ENCODE results near the gene LARP4B. TPM values are rescaled to one million over a fixed set of nuclear protein-coding genes. Genes with fewer than 3 reads are reported as not detected.
A peak's percentile ranks its signal among the peaks of the same experiment; 100 is the strongest.

Gene LARP4B
- total RNA-seq, 4 donors from 2014 or later, result 68.6 to 113 (median 87.4) TPM

- no peak overlapping the region for H3K27ac ChIP-seq
- no peak for DNase-seq
- TF ChIP-seq CTCF (IDR thresholded peaks at IDR 0.05), result no peak
- TF ChIP-seq POLR2A (IDR thresholded peaks at IDR 0.05), result no peak
- H3K27me3 ChIP-seq, result no peaks in the 10 kb centered on the region
- H3K9me3 ChIP-seq, result no peaks in the 10 kb centered on the region
- peaks cover 14% of the 10 kb centered on the region in 2 donors for H3K36me3 ChIP-seq
- H3K4me3 ChIP-seq (replicated peaks in 1 of 3), result no peak overlapping the region
- intact Hi-C loops (cut with DNase I), result no loop called here
- WGBS, 2 donors, result 82 to 84% methylated on average over 13 to 21 of the region's 25 CpGs
- no peaks in the 10 kb centered on the region for H3K4me1 ChIP-seq
These were observed 128.3 kb downstream of the LARP4B start for GRCh38 chr10:803041-803741.

GRCh38 chr10:802506-802905, 129.0 kb downstream of the LARP4B start:
- no peak overlapping the region for H3K27ac ChIP-seq
- H3K9me3 ChIP-seq, result no peaks in the 10 kb centered on the region
- intact Hi-C loops (cut with DNase I), result no loop called here
- H3K4me3 ChIP-seq (replicated peaks in 1 of 3), result no peak overlapping the region
- DNase-seq, result no peak
- no peaks in the 10 kb centered on the region for H3K4me1 ChIP-seq
- 81 to 84% methylated on average over 9 of the region's 9 CpGs for WGBS, 2 donors
- no peaks in the 10 kb centered on the region for H3K27me3 ChIP-seq
- H3K36me3 ChIP-seq, result peaks cover 8 to 9% of the 10 kb centered on the region in 2 donors
- TF ChIP-seq CTCF (IDR thresholded peaks at IDR 0.05) (no peak), POLR2A (IDR thresholded peaks at IDR 0.05) (no peak)

GRCh38 chr10:797179-797578, 134.3 kb downstream of the LARP4B start:
- H3K4me1 ChIP-seq, result no peaks in the 10 kb centered on the region
- DNase-seq, result no peak
- no peak overlapping the region for H3K27ac ChIP-seq
- H3K27me3 ChIP-seq, result no peaks in the 10 kb centered on the region
- no peaks in the 10 kb centered on the region for H3K36me3 ChIP-seq
- WGBS, 2 donors, result 100% methylated on average over 1 of the region's 1 CpG
- intact Hi-C loops (cut with DNase I), result no loop called here
- H3K4me3 ChIP-seq (replicated peaks in 1 of 3), result no peak overlapping the region
- TF ChIP-seq POLR2A (IDR thresholded peaks at IDR 0.05) (no peak), CTCF (IDR thresholded peaks at IDR 0.05) (no peak)
- H3K9me3 ChIP-seq, result no peaks in the 10 kb centered on the region

- H3K4me1 ChIP-seq, result no peaks in the 10 kb centered on the region
- H3K27ac ChIP-seq, result no peak overlapping the region
- H3K27me3 ChIP-seq, result no peaks in the 10 kb centered on the region
- TF ChIP-seq POLR2A (IDR thresholded peaks at IDR 0.05) (no peak), CTCF (IDR thresholded peaks at IDR 0.05) (no peak)
- DNase-seq, result no peak
- intact Hi-C loops (cut with DNase I), result no loop called here
- H3K36me3 ChIP-seq, result no peaks in the 10 kb centered on the region
- H3K9me3 ChIP-seq, result no peaks in the 10 kb centered on the region
- 73% methylated on average over 4 of the region's 4 CpGs for WGBS, 2 donors
- H3K4me3 ChIP-seq (replicated peaks in 1 of 3), result no peak overlapping the region
These were observed 135.3 kb downstream of the LARP4B start for GRCh38 chr10:796233-796632.

- whole genome bisulfite sequencing, 2 donors, result 94 to 95% methylated on average over 5 to 7 of the region's 7 CpGs
- H3K9me3 ChIP-seq, result no peaks in the 10 kb centered on the region
- TF ChIP-seq POLR2A (IDR thresholded peaks at IDR 0.05) (no peak), CTCF (IDR thresholded peaks at IDR 0.05) (peak in 1 of 6 experiments; percentile 11)
These were observed 137.0 kb downstream of the LARP4B start for GRCh38 chr10:794382-794956.

More at GRCh38 chr10:794382-794956, 137.0 kb downstream of the LARP4B start:
- no peak for DNase-seq
- Histone ChIP-seq H3K27ac (no peak overlapping the region), H3K27me3 (no peaks in the 10 kb centered on the region), H3K36me3 (no peaks in the 10 kb centered on the region), H3K4me1 (peaks cover 0 to 6% of the 10 kb centered on the region in 2 donors), H3K4me3 (replicated peaks in 1 of 3) (no peak overlapping the region)
- intact Hi-C loops (cut with DNase I), result no loop called here
